Measurements from ENCODE around the gene ADD3.

DNA sequence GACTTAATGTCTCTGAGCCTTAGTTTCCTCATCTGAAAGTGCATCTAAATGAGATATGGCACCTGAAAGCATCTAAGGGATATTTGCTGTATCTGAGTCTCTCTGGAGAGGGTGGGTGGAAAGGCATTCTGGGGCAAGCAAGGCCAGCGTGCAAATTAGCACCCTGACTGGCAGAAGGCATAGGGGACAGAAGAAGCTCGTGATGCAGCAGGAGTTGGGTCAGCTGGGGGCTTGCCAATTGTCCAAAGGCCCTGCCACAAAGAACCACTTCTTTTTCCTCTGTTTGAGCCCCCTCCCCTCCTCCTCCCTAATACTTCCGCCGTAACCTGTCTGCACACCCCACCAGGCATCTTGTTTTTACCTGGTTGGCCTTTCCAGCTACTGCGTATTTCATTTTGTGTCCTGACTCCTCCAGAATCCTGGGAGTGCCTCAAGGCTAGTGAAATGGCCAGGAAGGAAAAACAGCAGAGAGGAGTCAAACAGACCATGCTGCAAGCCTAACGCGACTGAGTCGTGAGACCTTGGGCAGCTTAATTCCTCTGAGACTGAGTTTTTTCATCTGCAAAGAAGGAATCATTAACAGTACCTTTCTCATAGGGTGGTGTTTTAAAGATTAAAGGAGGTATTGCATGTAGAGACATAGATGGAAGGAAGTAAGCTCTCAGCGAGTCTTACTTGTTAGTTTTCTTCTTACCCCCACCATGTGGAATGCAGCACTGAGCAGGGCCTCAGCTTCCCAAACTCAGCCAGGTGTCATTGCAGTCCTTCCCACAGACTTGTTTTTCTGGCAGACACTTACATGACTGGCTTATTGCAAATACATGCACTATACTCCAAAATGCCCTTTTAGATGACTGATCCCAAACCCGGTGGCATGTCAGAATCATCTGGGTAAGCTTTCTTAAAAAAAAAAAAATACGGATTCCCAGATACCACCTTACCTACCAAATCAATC lies 150.5 kb downstream of the ADD3 start:
- no peak for TF ChIP-seq CTCF (IDR thresholded peaks at IDR 0.05; ENCODE audit: low read depth, low read length)
- TF ChIP-seq POLR2A (IDR thresholded peaks at IDR 0.05; ENCODE audit: extremely low read depth, insufficient read length) = no peak
- no peak for TF ChIP-seq MYC (IDR thresholded peaks at IDR 0.05; ENCODE audit: low read depth, low read length)

All from NB4 (cell line).